DMS79 treated with DMSO at 0.1 percent for 48 hours (cell line): Measurements from ENCODE around the gene ATP8B4.

Experiments
- DNase-seq: peaks from one replicate; lab custom pipeline; 2025; lab: John Stamatoyannopoulos, UW

Gene ATP8B4

GRCh38 chr15:49953421-49953820 is 165.6 kb downstream of the ATP8B4 start:
- no peak for DNase-seq

- no peak for DNase-seq
Measured at GRCh38 chr15:49946681-49947080, 172.4 kb downstream of the ATP8B4 start.

GRCh38 chr15:49934487-49934886 is 184.5 kb downstream of the ATP8B4 start:
- no peak for DNase-seq

- no peak for DNase-seq
Measured at GRCh38 chr15:49927189-49927861, 191.7 kb downstream of the ATP8B4 start.

- no peak for DNase-seq
Measured at GRCh38 chr15:49926740-49927139, 192.3 kb downstream of the ATP8B4 start.

- no peak for DNase-seq
Measured at GRCh38 chr15:49923671-49924070, 195.4 kb downstream of the ATP8B4 start.

- no peak for DNase-seq
Measured at GRCh38 chr15:49919034-49919433, 200.0 kb downstream of the ATP8B4 start.

GRCh38 chr15:49918121-49918520 is 200.9 kb downstream of the ATP8B4 start:
- DNase-seq: no peak

GRCh38 chr15:49916998-49917397 is 202.0 kb downstream of the ATP8B4 start:
- no peak for DNase-seq

- no peak for DNase-seq
Measured at GRCh38 chr15:49915822-49916221, 203.2 kb downstream of the ATP8B4 start.

GRCh38 chr15:49908933-49909295 is 210.1 kb downstream of the ATP8B4 start:
- DNase-seq: no peak

GRCh38 chr15:49908236-49908932 is 210.6 kb downstream of the ATP8B4 start:
- no peak for DNase-seq

GRCh38 chr15:49906966-49907365 is 212.1 kb downstream of the ATP8B4 start:
- DNase-seq: no peak

GRCh38 chr15:49905221-49905620 is 213.8 kb downstream of the ATP8B4 start:
- no peak for DNase-seq

GRCh38 chr15:49904296-49904695 is 214.7 kb downstream of the ATP8B4 start:
- no peak for DNase-seq

GRCh38 chr15:49902685-49903501 is 216.1 kb downstream of the ATP8B4 start:
- no peak for DNase-seq

GRCh38 chr15:49901996-49902684 is 216.9 kb downstream of the ATP8B4 start:
- no peak for DNase-seq

GRCh38 chr15:49901321-49901720 is 217.7 kb downstream of the ATP8B4 start:
- no peak for DNase-seq

GRCh38 chr15:49900903-49901235 is 218.2 kb downstream of the ATP8B4 start:
- DNase-seq: no peak

- DNase-seq: no peak
Measured at GRCh38 chr15:49900006-49900902, 218.8 kb downstream of the ATP8B4 start.

GRCh38 chr15:49898575-49899283 is 220.3 kb downstream of the ATP8B4 start:
- no peak for DNase-seq
